Lower lobe of right lung (tissue), 2 donors: Measurements from ENCODE around the gene ZFAND2B. TPM values are rescaled to one million over a fixed set of nuclear protein-coding genes. Genes with fewer than 3 reads are reported as not detected.

Experiments
- ATAC-seq, 2 donors: fragments of 200-7000 bp; cut with Tn5 transposase; one replicate each; pipeline ENCODE4 v1.9.1; 2020 to 2022; ENCODE audit warnings: mild to moderate bottlenecking in 2 of 2, moderate library complexity in 2 of 2
- DNase-seq: peaks from one replicate; pipeline ENCODE4 v3.0.0-alpha.2; 2020
- H3K27ac ChIP-seq: fragments of 200-600 bp; one replicate; pipeline ENCODE4 v1.8.0; 2022
- H3K27me3 ChIP-seq: fragments of 200-600 bp; one replicate; pipeline ENCODE4 v1.8.0; 2022; ENCODE audit warnings: low read depth
- H3K36me3 ChIP-seq: fragments of 200-600 bp; one replicate; pipeline ENCODE4 v1.8.0; 2022; ENCODE audit warnings: mild to moderate bottlenecking
- H3K4me1 ChIP-seq: fragments of 200-600 bp; one replicate; pipeline ENCODE4 v1.8.0; 2022
- H3K4me3 ChIP-seq: fragments of 200-600 bp; one replicate; pipeline ENCODE4 v1.8.0; 2022; ENCODE audit warnings: mild to moderate bottlenecking
- H3K9me3 ChIP-seq: fragments of 200-600 bp; one replicate; pipeline ENCODE4 v1.8.0; 2022
- intact Hi-C: fragments of 100-400 bp; cut with DNase I; formaldehyde crosslinking; loops from one replicate; pipeline ENCODE4 v1.11.0; 2022
- total RNA-seq: library from RNA; stranded (reverse); fragmentation: NEBNext Ultra II Directional; extraction: Animal tissue kit (Norgen Biotek cat#: 25700); gene quantifications from one replicate; pipeline ENCODE4 v1.2.1, GENCODE V29; 2021
- TF ChIP-seq, protein P1 (sequence below): fragments of 200-600 bp; IDR thresholded peaks from one replicate; pipeline ENCODE4 v1.8.0; 2022; ENCODE audit warnings: antibody characterized with exemption, mild to moderate bottlenecking
- donor health status: DM: no; HTN: yes; CAD: no; lungs with severe emphysema.

The ZFAND2B gene
- total RNA-seq, 1 donor from 2014 or later, result 32.6 TPM

DNA sequence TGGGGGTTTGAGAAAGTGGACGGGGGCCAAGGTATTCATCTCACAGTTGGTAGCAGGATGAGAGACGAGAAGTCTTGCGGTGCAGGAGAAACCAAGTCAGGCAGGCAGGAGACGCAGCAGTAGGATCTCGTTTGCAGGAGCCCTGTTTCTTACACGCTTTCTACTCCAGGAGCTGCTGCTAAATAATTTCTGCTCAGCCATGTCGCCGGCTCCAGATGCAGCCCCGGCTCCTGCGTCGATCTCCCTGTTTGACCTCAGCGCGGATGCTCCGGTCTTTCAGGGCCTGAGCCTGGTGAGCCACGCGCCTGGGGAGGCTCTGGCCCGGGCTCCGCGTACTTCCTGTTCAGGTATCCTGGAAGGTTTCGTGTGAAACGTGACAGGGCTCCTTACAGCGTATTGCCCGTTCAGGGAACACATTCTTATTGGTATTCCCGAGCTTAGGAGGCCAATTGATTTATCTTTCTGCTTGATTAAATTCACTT is 23.5 kb downstream of the ZFAND2B start:
- Histone ChIP-seq H3K36me3 (peaks cover 60% of the 10 kb centered on the region), H3K27me3 (no peaks in the 10 kb centered on the region), H3K4me1 (peaks cover 39% of the 10 kb centered on the region), H3K9me3 (no peaks in the 10 kb centered on the region), H3K4me3 (peak overlapping the region; percentile 69), H3K27ac (peak overlapping the region; percentile 95)
- DNase-seq (peak; percentile 82), ATAC-seq (peak; percentile 47 to 58)
- intact Hi-C loops, result no loop called here
- TF ChIP-seq, protein P1, sequence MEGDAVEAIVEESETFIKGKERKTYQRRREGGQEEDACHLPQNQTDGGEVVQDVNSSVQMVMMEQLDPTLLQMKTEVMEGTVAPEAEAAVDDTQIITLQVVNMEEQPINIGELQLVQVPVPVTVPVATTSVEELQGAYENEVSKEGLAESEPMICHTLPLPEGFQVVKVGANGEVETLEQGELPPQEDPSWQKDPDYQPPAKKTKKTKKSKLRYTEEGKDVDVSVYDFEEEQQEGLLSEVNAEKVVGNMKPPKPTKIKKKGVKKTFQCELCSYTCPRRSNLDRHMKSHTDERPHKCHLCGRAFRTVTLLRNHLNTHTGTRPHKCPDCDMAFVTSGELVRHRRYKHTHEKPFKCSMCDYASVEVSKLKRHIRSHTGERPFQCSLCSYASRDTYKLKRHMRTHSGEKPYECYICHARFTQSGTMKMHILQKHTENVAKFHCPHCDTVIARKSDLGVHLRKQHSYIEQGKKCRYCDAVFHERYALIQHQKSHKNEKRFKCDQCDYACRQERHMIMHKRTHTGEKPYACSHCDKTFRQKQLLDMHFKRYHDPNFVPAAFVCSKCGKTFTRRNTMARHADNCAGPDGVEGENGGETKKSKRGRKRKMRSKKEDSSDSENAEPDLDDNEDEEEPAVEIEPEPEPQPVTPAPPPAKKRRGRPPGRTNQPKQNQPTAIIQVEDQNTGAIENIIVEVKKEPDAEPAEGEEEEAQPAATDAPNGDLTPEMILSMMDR, result no peak

DNA sequence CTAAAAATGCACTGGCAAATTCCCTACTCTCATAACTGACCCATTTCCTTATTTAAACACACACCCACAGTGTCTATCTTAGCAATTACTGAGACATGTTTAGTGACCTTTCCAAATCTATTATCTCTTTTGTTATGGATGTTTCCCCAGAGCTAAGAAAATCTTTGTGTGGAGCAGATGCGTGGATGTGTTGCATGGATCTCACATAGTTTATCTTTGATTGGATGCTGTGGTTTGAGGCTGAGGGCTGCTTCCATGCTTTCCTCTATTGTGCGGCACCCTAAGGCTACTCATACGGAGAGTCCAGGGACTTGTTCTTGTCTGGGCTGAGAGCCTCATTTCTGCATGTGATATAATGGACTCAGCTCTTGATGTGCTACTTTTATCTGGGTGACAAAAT is 27.7 kb downstream of the ZFAND2B start:
- intact Hi-C loops, result no loop called here
- H3K9me3 ChIP-seq, result no peaks in the 10 kb centered on the region
- H3K36me3 ChIP-seq, result peaks cover 80% of the 10 kb centered on the region
- DNase-seq (no peak), ATAC-seq (no peak)
- H3K4me3 ChIP-seq, result no peak overlapping the region
- H3K4me1 ChIP-seq, result peaks cover 17% of the 10 kb centered on the region
- TF ChIP-seq, protein P1, result no peak
- no peaks in the 10 kb centered on the region for H3K27me3 ChIP-seq
- no peak overlapping the region for H3K27ac ChIP-seq

DNA sequence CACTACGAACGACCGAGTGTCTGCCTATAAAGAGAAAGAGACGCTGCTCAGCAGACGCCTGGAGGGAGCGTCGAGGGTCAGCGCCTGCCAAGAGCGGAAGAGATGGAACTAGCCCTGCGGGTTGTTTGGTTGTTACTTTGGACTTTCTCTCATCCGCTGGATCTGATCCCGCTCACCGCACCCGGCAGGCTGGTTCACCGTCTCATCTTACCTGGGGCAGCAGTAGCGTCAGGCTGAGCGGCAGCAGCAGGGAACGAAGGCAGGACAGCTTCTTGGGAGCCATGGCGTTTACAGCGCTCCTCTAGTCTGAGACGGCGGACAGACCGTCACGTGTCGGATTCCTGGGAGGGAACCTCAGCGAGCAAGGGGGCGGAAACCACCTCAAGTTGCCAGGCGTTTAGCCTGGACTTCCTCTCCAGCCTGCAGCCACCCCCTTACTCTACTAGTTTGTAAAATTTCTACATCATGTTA is 36.7 kb downstream of the ZFAND2B start:
- Histone ChIP-seq H3K4me1 (peaks cover 37% of the 10 kb centered on the region), H3K4me3 (peak overlapping the region; percentile 41), H3K27ac (peak overlapping the region; percentile 6), H3K36me3 (peaks cover 31% of the 10 kb centered on the region), H3K9me3 (no peaks in the 10 kb centered on the region), H3K27me3 (no peaks in the 10 kb centered on the region)
- intact Hi-C loops, result no loop called here
- DNase-seq (peak; percentile 79), ATAC-seq (peak in 1 of 2 donors; percentile 45)
- TF ChIP-seq, protein P1, result no peak

DNA sequence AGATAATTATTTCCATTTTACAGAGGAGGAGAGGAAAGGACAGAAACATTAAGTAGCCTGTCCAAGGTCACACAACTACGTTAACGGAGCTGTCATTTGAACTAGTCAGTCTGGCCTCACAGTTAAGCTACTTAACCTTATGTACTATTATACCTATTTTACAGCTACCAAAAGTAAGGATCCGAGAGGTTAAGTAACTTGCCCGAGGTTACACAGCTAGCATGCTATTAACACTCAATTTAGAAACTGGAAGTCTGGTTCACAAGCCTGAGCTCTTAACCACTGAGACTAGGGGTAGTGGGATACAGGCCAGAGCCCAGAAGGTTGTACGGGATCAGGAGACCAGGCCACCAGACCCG is 38.2 kb downstream of the ZFAND2B start:
- TF ChIP-seq, protein P1, result no peak
- Histone ChIP-seq H3K27ac (peak overlapping the region; percentile 98), H3K27me3 (no peaks in the 10 kb centered on the region), H3K4me1 (peaks cover 52% of the 10 kb centered on the region), H3K36me3 (peaks cover 20% of the 10 kb centered on the region), H3K4me3 (peak overlapping the region; percentile 97), H3K9me3 (no peaks in the 10 kb centered on the region)
- DNase-seq (no peak), ATAC-seq (no peak)
- intact Hi-C loops, result no loop called here

DNA sequence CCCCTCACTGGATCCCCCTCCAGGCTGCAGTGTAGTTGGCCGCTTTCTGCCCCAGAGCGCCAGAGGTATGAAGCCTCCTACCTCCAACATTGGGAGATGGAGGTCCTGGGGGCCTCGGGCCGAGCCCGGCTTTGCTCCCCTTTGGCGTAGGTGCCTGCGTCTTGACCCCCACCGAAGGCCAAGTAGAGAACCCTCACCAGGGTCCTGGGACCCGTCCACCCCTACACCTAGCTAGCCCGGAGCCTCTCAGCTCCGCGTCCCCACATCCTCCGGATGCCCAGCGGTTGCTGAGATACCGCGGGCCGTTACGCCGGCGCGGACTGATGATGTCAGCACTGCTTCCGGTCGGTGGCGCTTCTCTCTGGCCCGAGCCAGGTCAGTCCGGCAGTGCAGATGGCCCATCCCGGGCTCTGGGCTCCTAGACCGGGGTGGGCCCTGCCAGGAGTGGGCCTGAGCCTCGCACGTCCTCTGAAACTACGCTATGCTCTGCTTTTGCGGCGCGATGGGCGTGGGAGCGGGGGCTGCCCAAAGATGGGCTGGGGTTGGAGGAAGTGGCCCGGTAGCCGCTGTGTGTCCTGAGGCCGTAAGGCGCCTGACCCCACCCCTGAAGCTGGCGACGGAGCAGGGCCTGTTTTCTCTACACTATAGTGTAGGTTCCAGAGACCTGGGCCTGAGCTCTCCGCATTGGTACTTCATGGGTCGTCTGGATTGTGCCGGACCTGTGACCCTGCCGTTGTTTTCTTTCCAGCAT is 38.7 kb downstream of the ZFAND2B start, which contains the start of the genes GLB1L and STK16:
TSS of gene GLB1L (minus strand) at position 297 of the 751 bp plus-strand sequence. CDS start 1,871 bp downstream, outside the sequence.
TSS of gene STK16 (plus strand) at position 332 of the 751 bp plus-strand sequence. CDS start 521 bp downstream, outside the sequence.
- H3K27me3 ChIP-seq, result no peaks in the 10 kb centered on the region
- DNase-seq (peak; percentile 97), ATAC-seq (peak; percentile 91 to 94)
- H3K4me3 ChIP-seq, result peak within 1 kb of the TSS; percentile 97
- peaks cover 19% of the 10 kb centered on the region for H3K36me3 ChIP-seq
- TF ChIP-seq, protein P1, result no peak
- no peaks in the 10 kb centered on the region for H3K9me3 ChIP-seq
- H3K4me1 ChIP-seq, result peaks cover 57% of the 10 kb centered on the region
- peak within 1 kb of the TSS; percentile 98 for H3K27ac ChIP-seq
- intact Hi-C loops, result no loop called here
